Measurements from ENCODE around the gene KRT34. TPM values are rescaled to one million over a fixed set of nuclear protein-coding genes. Genes with fewer than 3 reads are reported as not detected.
"Not testable (repeated sequence)": the region's sequence is repeated elsewhere in the genome, so short reads cannot be mapped to it uniquely, and the experiment has no call there.

KRT34 gene
- polyA plus RNA-seq, 3 donors = not detected

GRCh38 chr17:41383690-41384089 lies 1.6 kb upstream of the KRT34 start:
- Mint-ChIP-seq H3K4me3 (no peak overlapping the region), H3K27ac (peak overlapping the region in 1 of 7 donors; percentile 32), H3K27me3 (ENCODE audit: low read depth in 3 of 3) (peaks cover 5 to 17% (median 15%) of the 10 kb centered on the region in 3 donors), H3K4me1 (no peaks in the 10 kb centered on the region), H3K36me3 (no peaks in the 10 kb centered on the region), H3K9me3 (peaks cover 4 to 20% (median 11%) of the 10 kb centered on the region in 7 donors)
- no peaks in the 10 kb centered on the region for H3K36me3 ChIP-seq (replicated peaks in 1 of 2; ENCODE audit: control insufficient read depth in 1 of 2, insufficient read depth in 2 of 2, low read length in 2 of 2)
- no peak overlapping the region for H3K4me2 ChIP-seq (replicated peaks; ENCODE audit: extremely low read depth, low read length, poor library complexity, severe bottlenecking)
- H3K79me2 ChIP-seq (ENCODE audit: insufficient read depth, low read length) = no peaks in the 10 kb centered on the region
- no peak for DNase-seq
- TF ChIP-seq, protein P1, sequence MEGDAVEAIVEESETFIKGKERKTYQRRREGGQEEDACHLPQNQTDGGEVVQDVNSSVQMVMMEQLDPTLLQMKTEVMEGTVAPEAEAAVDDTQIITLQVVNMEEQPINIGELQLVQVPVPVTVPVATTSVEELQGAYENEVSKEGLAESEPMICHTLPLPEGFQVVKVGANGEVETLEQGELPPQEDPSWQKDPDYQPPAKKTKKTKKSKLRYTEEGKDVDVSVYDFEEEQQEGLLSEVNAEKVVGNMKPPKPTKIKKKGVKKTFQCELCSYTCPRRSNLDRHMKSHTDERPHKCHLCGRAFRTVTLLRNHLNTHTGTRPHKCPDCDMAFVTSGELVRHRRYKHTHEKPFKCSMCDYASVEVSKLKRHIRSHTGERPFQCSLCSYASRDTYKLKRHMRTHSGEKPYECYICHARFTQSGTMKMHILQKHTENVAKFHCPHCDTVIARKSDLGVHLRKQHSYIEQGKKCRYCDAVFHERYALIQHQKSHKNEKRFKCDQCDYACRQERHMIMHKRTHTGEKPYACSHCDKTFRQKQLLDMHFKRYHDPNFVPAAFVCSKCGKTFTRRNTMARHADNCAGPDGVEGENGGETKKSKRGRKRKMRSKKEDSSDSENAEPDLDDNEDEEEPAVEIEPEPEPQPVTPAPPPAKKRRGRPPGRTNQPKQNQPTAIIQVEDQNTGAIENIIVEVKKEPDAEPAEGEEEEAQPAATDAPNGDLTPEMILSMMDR (IDR thresholded peaks at IDR 0.05) = no peak
- no peak overlapping the region for H3K9ac ChIP-seq (ENCODE audit: insufficient read depth, low read length, poor library complexity, severe bottlenecking)
- no peak overlapping the region for H3K4me3 ChIP-seq (replicated peaks in 1 of 3; ENCODE audit: low read depth in 2 of 3, low read length in 3 of 3)
- WGBS (ENCODE audit: insufficient coverage) = no CpG with 5 or more reads among the region's 1 CpG
- intact Hi-C loops (cut with micrococcal nuclease) = no loop called here
- H4K20me1 ChIP-seq (ENCODE audit: insufficient read depth, low read length) = no peaks in the 10 kb centered on the region
- no peak overlapping the region for H2AFZ ChIP-seq (ENCODE audit: insufficient read depth, low read depth, low read length, poor library complexity, severe bottlenecking)
- peaks cover 8 to 11% of the 10 kb centered on the region in 2 donors for H3K9me3 ChIP-seq (replicated peaks in 1 of 2; ENCODE audit: control insufficient read depth in 1 of 2, insufficient read depth in 1 of 2, low read length in 2 of 2)
- peaks cover 0 to 9% of the 10 kb centered on the region in 2 donors for H3K27me3 ChIP-seq (ENCODE audit: control insufficient read depth in 2 of 2, insufficient read depth in 2 of 2, low read length in 2 of 2)
- H3K27ac ChIP-seq (ENCODE audit: low read depth in 1 of 2, low read length in 2 of 2) = no peak overlapping the region
- no peaks in the 10 kb centered on the region for H3K4me1 ChIP-seq (ENCODE audit: control insufficient read depth in 1 of 2, insufficient read depth in 2 of 2, low read length in 2 of 2)

GRCh38 chr17:41382394-41382793 lies 288 bp upstream of the KRT34 start:
- no peak overlapping the region for H3K27ac Mint-ChIP-seq
- Histone ChIP-seq H3K27ac (ENCODE audit: low read depth in 1 of 2, low read length in 2 of 2) (no peak overlapping the region), H3K79me2 (ENCODE audit: insufficient read depth, low read length) (no peaks in the 10 kb centered on the region), H4K20me1 (ENCODE audit: insufficient read depth, low read length) (no peaks in the 10 kb centered on the region), H3K4me3 (replicated peaks in 1 of 3; ENCODE audit: low read depth in 2 of 3, low read length in 3 of 3) (no peak overlapping the region), H3K9ac (ENCODE audit: insufficient read depth, low read length, poor library complexity, severe bottlenecking) (no peak overlapping the region), H3K9me3 (replicated peaks in 1 of 2; ENCODE audit: control insufficient read depth in 1 of 2, insufficient read depth in 1 of 2, low read length in 2 of 2) (peaks cover 7 to 8% of the 10 kb centered on the region in 2 donors), H3K4me2 (replicated peaks; ENCODE audit: extremely low read depth, low read length, poor library complexity, severe bottlenecking) (no peak overlapping the region), H3K27me3 (ENCODE audit: control insufficient read depth in 2 of 2, insufficient read depth in 2 of 2, low read length in 2 of 2) (peaks cover 0 to 6% of the 10 kb centered on the region in 2 donors), H2AFZ (ENCODE audit: insufficient read depth, low read depth, low read length, poor library complexity, severe bottlenecking) (no peak overlapping the region), H3K4me1 (ENCODE audit: control insufficient read depth in 1 of 2, insufficient read depth in 2 of 2, low read length in 2 of 2) (no peaks in the 10 kb centered on the region), H3K36me3 (replicated peaks in 1 of 2; ENCODE audit: control insufficient read depth in 1 of 2, insufficient read depth in 2 of 2, low read length in 2 of 2) (no peaks in the 10 kb centered on the region)
- no peaks in the 10 kb centered on the region for H3K36me3 Mint-ChIP-seq
- intact Hi-C loops (cut with micrococcal nuclease) = no loop called here
- H3K4me1 Mint-ChIP-seq = no peaks in the 10 kb centered on the region
- H3K27me3 Mint-ChIP-seq (ENCODE audit: low read depth in 3 of 3) = peaks cover 3 to 16% (median 15%) of the 10 kb centered on the region in 3 donors
- H3K9me3 Mint-ChIP-seq = peaks cover 4 to 17% (median 10%) of the 10 kb centered on the region in 7 donors
- no CpG with 5 or more reads among the region's 1 CpG for WGBS (ENCODE audit: insufficient coverage)
- no peak overlapping the region for H3K4me3 Mint-ChIP-seq
- no peak for DNase-seq
- TF ChIP-seq, protein P1 (IDR thresholded peaks at IDR 0.05) = no peak

DNA sequence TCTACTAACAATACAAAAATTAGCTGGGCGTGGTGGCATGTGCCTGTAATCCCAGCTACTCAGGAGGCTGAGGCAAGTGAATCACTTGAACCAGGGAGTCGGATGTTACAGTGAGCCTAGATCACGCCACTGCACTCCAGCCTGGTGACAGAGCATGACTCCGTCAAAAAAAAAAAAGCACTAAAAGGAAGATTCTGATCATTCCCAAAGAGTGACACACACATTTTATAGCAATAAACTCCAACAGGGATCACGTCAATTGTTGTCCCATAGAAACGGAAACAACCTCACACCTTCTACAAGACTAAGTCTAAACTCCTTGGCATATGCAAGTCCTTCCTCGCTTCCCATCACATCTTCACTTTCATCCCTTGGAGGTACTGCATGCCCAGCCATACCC lies 2.0 kb downstream of the KRT34 start:
- WGBS (ENCODE audit: insufficient coverage) = 92% methylated on average over 7 of the region's 7 CpGs
- H3K36me3 ChIP-seq (replicated peaks in 1 of 2; ENCODE audit: control insufficient read depth in 1 of 2, insufficient read depth in 2 of 2, low read length in 2 of 2); H3K9me3 Mint-ChIP-seq; H4K20me1 ChIP-seq (ENCODE audit: insufficient read depth, low read length); H3K9me3 ChIP-seq (replicated peaks in 1 of 2; ENCODE audit: control insufficient read depth in 1 of 2, insufficient read depth in 1 of 2, low read length in 2 of 2); H3K4me3 Mint-ChIP-seq; H3K27ac ChIP-seq (ENCODE audit: low read depth in 1 of 2, low read length in 2 of 2); H3K36me3 Mint-ChIP-seq; DNase-seq; H3K79me2 ChIP-seq (ENCODE audit: insufficient read depth, low read length); H3K4me2 ChIP-seq (replicated peaks; ENCODE audit: extremely low read depth, low read length, poor library complexity, severe bottlenecking); H3K9ac ChIP-seq (ENCODE audit: insufficient read depth, low read length, poor library complexity, severe bottlenecking); H3K4me1 ChIP-seq (ENCODE audit: control insufficient read depth in 1 of 2, insufficient read depth in 2 of 2, low read length in 2 of 2); H3K27me3 ChIP-seq (ENCODE audit: control insufficient read depth in 2 of 2, insufficient read depth in 2 of 2, low read length in 2 of 2); H3K4me1 Mint-ChIP-seq; H3K4me3 ChIP-seq (replicated peaks in 1 of 3; ENCODE audit: low read depth in 2 of 3, low read length in 3 of 3); intact Hi-C loops (cut with micrococcal nuclease); H2AFZ ChIP-seq (ENCODE audit: insufficient read depth, low read depth, low read length, poor library complexity, severe bottlenecking); H3K27ac Mint-ChIP-seq: not testable (repeated sequence)
- peaks cover 3 to 15% (median 10%) of the 10 kb centered on the region in 3 donors for H3K27me3 Mint-ChIP-seq (ENCODE audit: low read depth in 3 of 3)

Measured in CD14-positive monocyte (primary cell).